ENCODE results near the gene KLHDC9.

Gene KLHDC9

GRCh38 chr1:161127649-161128048 is 29.5 kb downstream of the KLHDC9 start:
- TF ChIP-seq CTCF (IDR thresholded peaks at IDR 0.05; ENCODE audit: low read depth, low read length): no peak
- no peak for DNase-seq (ENCODE audit: low read depth, low spot score)
- no peak overlapping the region for H3K4me3 ChIP-seq (ENCODE audit: low read depth, low read length)
- in situ Hi-C loops (cut with HindIII; ENCODE audit: low sequenced_read_pairs): loop anchor here (25.0 kb wide), 1 partner anchor 90 kb away; the partner anchor contains the start of genes TSTD1 and USF1

GRCh38 chr1:161128591-161129420 is 30.6 kb downstream of the KLHDC9 start:
- no peak for TF ChIP-seq CTCF (IDR thresholded peaks at IDR 0.05; ENCODE audit: low read depth, low read length)
- in situ Hi-C loops (cut with HindIII; ENCODE audit: low sequenced_read_pairs): loop anchor here (25.0 kb wide), 1 partner anchor 92 kb away; the partner anchor contains the start of genes TSTD1 and USF1
- no peak overlapping the region for H3K4me3 ChIP-seq (ENCODE audit: low read depth, low read length)
- DNase-seq (ENCODE audit: low read depth, low spot score): no peak

GRCh38 chr1:161130266-161130665 is 32.1 kb downstream of the KLHDC9 start:
- TF ChIP-seq CTCF (IDR thresholded peaks at IDR 0.05; ENCODE audit: low read depth, low read length): no peak
- H3K4me3 ChIP-seq (ENCODE audit: low read depth, low read length): no peak overlapping the region
- in situ Hi-C loops (cut with HindIII; ENCODE audit: low sequenced_read_pairs): loop anchor here (25.0 kb wide), 1 partner anchor 93 kb away; the partner anchor contains the start of genes TSTD1 and USF1
- no peak for DNase-seq (ENCODE audit: low read depth, low spot score)

GRCh38 chr1:161131523-161132409 is 33.6 kb downstream of the KLHDC9 start:
- TF ChIP-seq CTCF (IDR thresholded peaks at IDR 0.05; ENCODE audit: low read depth, low read length): no peak
- in situ Hi-C loops (cut with HindIII; ENCODE audit: low sequenced_read_pairs): loop anchor here (25.0 kb wide), 1 partner anchor 94 kb away; the partner anchor contains the start of genes TSTD1 and USF1
- peak overlapping the region; percentile 86 for H3K4me3 ChIP-seq (ENCODE audit: low read depth, low read length)
- peak; percentile 11 for DNase-seq (ENCODE audit: low read depth, low spot score)

GRCh38 chr1:161132410-161133219 is 34.5 kb downstream of the KLHDC9 start, which contains the start of gene DEDD:
Gene DEDD (minus strand): TSS chr1:161132667. CDS start chr1:161124462, 8,205 bp downstream.
- in situ Hi-C loops (cut with HindIII; ENCODE audit: low sequenced_read_pairs): loop anchor here (25.0 kb wide), 1 partner anchor 95 kb away; the partner anchor contains the start of genes TSTD1 and USF1
- DNase-seq (ENCODE audit: low read depth, low spot score): peak; percentile 97
- no peak for TF ChIP-seq CTCF (IDR thresholded peaks at IDR 0.05; ENCODE audit: low read depth, low read length)
- peak within 1 kb of the TSS; percentile 86 for H3K4me3 ChIP-seq (ENCODE audit: low read depth, low read length)

Data from astrocyte of the spinal cord (primary cell).